HepG2 (cell line): ENCODE data around the gene RIPOR3. TPM values are rescaled to one million over a fixed set of nuclear protein-coding genes. Genes with fewer than 3 reads are reported as not detected.

ENCODE experiments used
- ATF2 ChIP-seq: sonication (generic); formaldehyde crosslinking; IDR thresholded peaks from 2 replicates; pipeline ENCODE4 v1.4.0; 2020; ENCODE audit warnings: missing genetic modification reagents
- ATRX ChIP-seq: sonication (generic); formaldehyde crosslinking; IDR thresholded peaks from 2 replicates; pipeline ENCODE4 v1.4.0; 2020; ENCODE audit warnings: missing genetic modification reagents, borderline replicate concordance
- BCL6 ChIP-seq: IDR thresholded peaks from 2 replicates; pipeline ENCODE4 v1.6.1; 2016; ENCODE audit warnings: missing genetic modification reagents, missing compliant biosample characterization
- ETS1 ChIP-seq: sonication (generic); formaldehyde crosslinking; IDR thresholded peaks from 2 replicates; pipeline ENCODE4 v1.4.0; 2020; ENCODE audit warnings: missing genetic modification reagents
- HIC2 ChIP-seq: sonication (generic); formaldehyde crosslinking; IDR thresholded peaks from 2 replicates; pipeline ENCODE4 v1.9.0; 2022; ENCODE audit warnings: low read depth, missing genetic modification reagents
- ISL2 ChIP-seq: sonication (generic); formaldehyde crosslinking; IDR thresholded peaks from 2 replicates; pipeline ENCODE4 v1.5.0; 2020; ENCODE audit warnings: missing genetic modification reagents
- JDP2 ChIP-seq: sonication (generic); formaldehyde crosslinking; IDR thresholded peaks from 2 replicates; pipeline ENCODE4 v1.8.1; 2022; ENCODE audit warnings: missing genetic modification reagents, borderline replicate concordance
- MAFK ChIP-seq, 2 experiments: IDR thresholded peaks in 1 of 2; conservative IDR thresholded peaks in 1 of 2; 2 replicates each; pipeline ENCODE4 v1.6.1; 2011; ENCODE audit warnings: improper control_type of control experiment in 2 of 2, low read length in 2 of 2
- RBAK ChIP-seq: sonication (generic); formaldehyde crosslinking; IDR thresholded peaks from 2 replicates; pipeline ENCODE4 v1.5.1; 2020; ENCODE audit warnings: mild to moderate bottlenecking, missing genetic modification reagents
- SKIL ChIP-seq: sonication (generic); formaldehyde crosslinking; IDR thresholded peaks from 2 replicates; pipeline ENCODE4 v1.8.0; 2022; ENCODE audit warnings: missing genetic modification reagents, mild to moderate bottlenecking, moderate library complexity, borderline replicate concordance
- TEAD3 ChIP-seq: optimal IDR thresholded peaks from 2 replicates; pipeline ENCODE3; 2016; ENCODE audit warnings: borderline replicate concordance
- ZFAT ChIP-seq: sonication (generic); formaldehyde crosslinking; conservative IDR thresholded peaks from 2 replicates; pipeline ENCODE4 v1.8.1; 2023; ENCODE audit warnings: missing genetic modification reagents, inconsistent platforms
- ZNF205 ChIP-seq: IDR thresholded peaks from 2 replicates; pipeline ENCODE4 v1.6.1; 2018; ENCODE audit warnings: missing biosample characterization, missing genetic modification reagents
- ZNF263 ChIP-seq: sonication (generic); formaldehyde crosslinking; IDR thresholded peaks from 2 replicates; pipeline ENCODE4 v1.4.0; 2020; ENCODE audit warnings: missing genetic modification reagents
- ZNF687 ChIP-seq: sonication (generic); formaldehyde crosslinking; IDR thresholded peaks from 2 replicates; pipeline ENCODE4 v1.5.1; 2020; ENCODE audit warnings: mild to moderate bottlenecking, missing genetic modification reagents, moderate library complexity
- ZNF788 ChIP-seq: sonication (generic); formaldehyde crosslinking; IDR thresholded peaks from 2 replicates; pipeline ENCODE4 v1.5.0; 2020; ENCODE audit warnings: mild to moderate bottlenecking, missing genetic modification reagents, borderline replicate concordance
- ZNF883 ChIP-seq: sonication (generic); formaldehyde crosslinking; IDR thresholded peaks from 2 replicates; pipeline ENCODE4 v1.5.1; 2020; ENCODE audit warnings: mild to moderate bottlenecking, missing genetic modification reagents; ENCODE audit errors: not compliant biosample characterization
- polyA plus RNA-seq, 8 experiments: library from polyadenylated mRNA; depleted of rRNA in 3 of 8; stranded (reverse) in 7 of 8; unstranded in 1 of 8; fragments of >200 nt; fragmentation: Illumina TruSeq in 4 of 8; extraction: Trizol in 4 of 8; gene quantifications; 2 replicates each; pipeline versions ENCODE4 v1.2.1 to v1.2.3, GENCODE V29; 2011 to 2016; ENCODE audit warnings: low read depth in 4 of 8, missing spikeins in 1 of 8, mixed read lengths in 1 of 8; ENCODE audit not compliant: insufficient read depth in 1 of 8
- total RNA-seq, 5 experiments: library from RNA; depleted of rRNA; stranded (reverse); fragments of >200 nt; fragmentation: Illumina TruSeq; extraction: Trizol; gene quantifications; 2 replicates each; pipeline ENCODE4 v1.2.3, GENCODE V29; 2016; ENCODE audit warnings: low read depth in 1 of 5

The RIPOR3 gene
- total and polyA plus RNA-seq, 2 of the 13 experiments (the other 11 are each of a cell fraction or from before 2014, with no cell fraction given), result 0.18 TPM; not detected in 1

GRCh38 chr20:50731055-50731929 lies 40.0 kb upstream of the RIPOR3 start, which contains the start of gene PARD6B (continued):
- TF ChIP-seq ZNF205 (CRISPR knock-in tag) (peak; percentile 52), ZNF687 (CRISPR knock-in tag) (peak; percentile 87), RBAK (no peak), JDP2 (no peak), MAFK (conservative IDR thresholded peaks at IDR 0.05 in 1 of 2, IDR thresholded peaks at IDR 0.05 in 1 of 2; ENCODE audit: low read length in 2 of 2) (no peak), ZNF263 (peak; percentile 69; the same call in 1 of the 2 replicates), SKIL (CRISPR knock-in tag) (peak; percentile 56; the same call in 1 of the 2 replicates), ATF2 (CRISPR knock-in tag) (0 out of 2 replicates have a peak, but pooled peaks have one; percentile 8), TEAD3 (peak; percentile 77), ZFAT (CRISPR knock-in tag) (peak; percentile 75; the same call in 1 of the 2 replicates), HIC2 (no peak; the same call in 1 of the 2 replicates), ATRX (CRISPR knock-in tag) (no peak), ZNF788 (CRISPR knock-in tag) (no peak; the same call in 1 of the 2 replicates), ZNF883 (CRISPR knock-in tag) (peak; percentile 78), BCL6 (no peak), ETS1 (CRISPR knock-in tag) (peak; percentile 67; the same call in 1 of the 2 replicates), ISL2 (CRISPR knock-in tag) (no peak; the same call in 1 of the 2 replicates)
